Stimulated activated CD4-positive, alpha-beta T cell treated with anti-CD3 and anti-CD28 coated beads, Interleukin-15, amount 100 ng/mL, for 48 hours (primary cell): ENCODE data around the gene CPN1.
"Not testable (repeated sequence)": the region's sequence is repeated elsewhere in the genome, so short reads cannot be mapped to it uniquely, and the experiment has no call there.

Experiments
- DNase-seq, 2 donors: peaks; one replicate each; pipeline ENCODE4 v3.0.0-alpha.2; 2020; ENCODE audit warnings: low read depth in 2 of 2

Gene CPN1

DNA sequence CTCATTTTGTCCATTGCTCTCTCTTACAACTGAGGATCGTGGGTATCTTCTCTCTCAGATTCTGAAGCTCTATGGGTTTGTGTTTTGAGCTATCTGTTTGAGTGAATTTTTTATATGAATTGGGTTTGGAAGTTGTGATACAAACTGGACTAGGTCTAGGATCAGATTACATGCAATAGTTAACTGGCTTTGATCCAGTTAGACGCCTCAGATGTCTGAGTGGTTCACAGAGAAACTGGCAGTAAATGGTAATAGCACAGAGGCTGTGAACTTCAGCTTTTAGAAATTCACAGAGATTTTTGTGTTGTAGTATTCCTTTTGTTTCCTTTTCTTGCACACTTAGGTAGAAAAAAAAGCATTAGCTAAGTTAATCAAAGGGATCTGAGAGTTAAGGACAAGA lies 59.3 kb downstream of the CPN1 start:
- no peak for DNase-seq

DNA sequence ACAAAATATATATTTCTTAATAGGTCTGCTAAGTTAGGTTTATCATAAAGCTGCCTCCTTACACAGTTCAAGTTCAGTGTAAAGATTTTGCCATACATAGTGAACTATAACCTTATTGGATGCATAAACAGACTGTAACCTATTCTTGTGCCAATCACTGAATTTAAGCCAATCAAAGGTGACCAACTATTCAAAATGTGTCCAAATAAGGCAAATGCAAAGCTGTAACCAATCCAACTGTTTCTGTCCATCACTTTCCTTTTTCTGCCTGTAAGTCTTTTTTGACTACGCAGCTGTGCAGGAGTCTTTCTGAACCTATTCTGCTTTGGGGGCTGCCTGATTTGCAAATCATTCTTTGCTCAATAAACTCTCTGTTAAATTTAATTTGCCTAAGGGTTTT lies 60.3 kb downstream of the CPN1 start:
- DNase-seq, result no peak

DNA sequence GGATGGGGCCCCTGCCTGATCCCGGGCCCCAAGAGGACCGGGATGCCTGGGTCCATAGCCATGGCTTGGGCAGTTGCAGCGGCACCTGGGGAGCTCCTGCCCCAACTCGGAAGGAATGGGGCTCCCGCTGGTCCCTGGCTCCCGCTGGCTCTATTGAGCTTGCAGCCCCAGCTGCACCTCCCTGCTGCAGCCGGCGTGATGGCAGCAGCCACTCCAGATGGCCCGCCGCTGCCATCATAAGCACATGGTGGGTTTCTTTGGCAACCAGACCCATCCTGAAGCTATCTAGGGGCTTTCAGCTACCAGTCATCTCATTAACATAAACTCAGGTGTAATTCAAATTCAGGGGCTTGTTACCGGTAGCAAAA lies 60.8 kb downstream of the CPN1 start:
- no peak for DNase-seq

DNA sequence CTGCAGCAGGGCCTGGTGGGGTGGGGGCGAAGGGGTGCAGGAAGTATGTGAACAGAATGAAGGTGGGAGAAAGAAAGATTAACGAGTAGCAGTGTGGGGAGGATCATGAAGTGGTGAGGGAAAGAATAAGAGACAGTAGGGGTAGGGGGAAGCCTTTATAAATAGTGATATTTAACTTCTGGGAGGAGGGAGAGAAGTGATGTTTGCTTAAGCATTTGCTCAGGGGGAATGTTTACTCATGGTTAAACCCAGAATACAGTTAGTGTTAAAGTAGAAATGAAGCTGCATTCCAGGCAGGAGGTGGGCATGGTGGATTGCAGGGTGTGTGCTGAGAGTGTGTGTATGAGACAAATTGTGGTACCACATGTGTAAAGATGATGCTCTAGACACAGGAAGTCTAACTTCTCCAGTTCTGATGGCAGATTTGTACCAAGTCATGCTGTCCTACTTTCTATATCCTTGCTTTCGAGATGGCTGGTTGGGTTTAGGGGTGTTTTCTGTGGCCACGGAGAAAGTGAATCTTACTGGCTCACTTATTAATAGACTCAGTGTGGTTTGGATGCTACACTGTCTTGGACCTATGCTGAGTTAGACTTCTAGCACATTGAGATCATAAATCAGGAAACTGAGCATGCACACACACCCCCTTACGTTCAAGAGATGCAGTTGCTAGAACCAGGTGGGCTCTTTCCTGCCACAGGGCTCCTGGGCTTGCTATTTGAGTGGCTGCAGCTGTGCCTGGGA lies 61.4 kb downstream of the CPN1 start:
- DNase-seq, result no peak

DNA sequence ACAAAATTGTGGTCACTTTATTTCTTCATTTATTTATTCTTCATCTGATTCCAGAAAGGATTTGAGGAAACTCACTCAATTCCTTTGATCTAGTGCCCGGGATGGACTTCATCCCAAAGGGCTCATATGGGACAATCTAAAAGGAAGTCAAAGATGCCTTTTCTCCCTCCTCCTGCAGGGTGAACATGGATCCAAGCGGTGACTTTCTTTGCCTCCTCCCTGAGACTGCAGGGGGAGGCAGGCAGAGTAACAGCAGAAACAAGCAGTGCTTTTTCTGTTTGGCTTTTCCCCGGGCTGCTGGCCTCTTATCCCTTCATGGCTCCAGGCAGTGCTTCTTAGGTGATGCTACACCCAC lies 61.9 kb downstream of the CPN1 start:
- DNase-seq, result no peak

DNA sequence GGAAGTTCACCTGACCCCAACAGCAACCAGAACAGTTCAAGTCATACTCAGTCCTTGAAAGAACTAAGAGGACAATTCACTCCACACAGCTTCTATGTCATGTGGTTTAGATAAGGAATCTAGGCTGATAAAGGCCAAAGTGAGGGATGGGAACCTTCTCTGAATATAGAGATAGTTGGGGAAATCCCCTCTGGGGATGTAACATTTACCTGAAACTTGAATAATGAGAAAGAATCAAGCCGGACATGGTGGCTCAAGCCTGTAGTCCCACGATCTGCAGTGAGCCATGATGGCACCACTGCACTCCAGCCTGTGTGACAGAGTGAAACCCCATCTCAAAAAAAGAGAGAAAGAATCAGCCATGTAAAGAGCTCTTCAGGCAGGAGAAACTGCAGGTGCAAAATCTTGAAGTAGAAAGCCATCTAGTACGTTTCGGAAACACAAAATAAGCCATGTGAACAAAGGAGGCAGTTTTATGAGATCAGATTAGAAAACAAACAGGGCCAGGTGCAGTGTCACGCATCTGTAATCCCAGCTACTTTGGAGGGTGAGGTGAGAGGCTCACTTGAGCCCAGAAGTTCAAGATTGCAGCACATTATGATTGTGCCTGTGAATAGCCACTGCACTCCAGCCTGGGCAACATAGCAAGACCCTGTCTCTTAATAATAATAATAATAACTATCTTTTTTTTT lies 67.5 kb downstream of the CPN1 start:
- DNase-seq, result no peak

DNA sequence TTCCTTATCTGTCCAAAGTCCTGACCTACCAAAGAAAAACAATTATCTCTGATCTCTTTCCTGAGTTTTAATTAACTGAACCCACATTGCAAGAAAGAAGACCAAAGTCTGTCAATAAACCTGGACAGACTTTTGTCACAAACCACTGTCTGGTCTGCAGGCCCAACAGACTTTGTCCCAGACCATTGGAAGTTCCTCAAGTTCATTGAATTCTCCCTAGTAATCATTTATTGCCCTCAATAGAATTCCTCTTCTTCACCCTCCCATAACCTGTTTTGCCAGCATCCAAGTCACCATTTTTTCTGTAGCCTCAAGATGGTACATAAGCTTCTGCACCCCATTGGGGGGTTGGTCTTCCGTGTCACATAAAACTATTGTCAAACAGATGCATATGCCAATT lies 68.0 kb downstream of the CPN1 start:
- DNase-seq, result no peak

DNA sequence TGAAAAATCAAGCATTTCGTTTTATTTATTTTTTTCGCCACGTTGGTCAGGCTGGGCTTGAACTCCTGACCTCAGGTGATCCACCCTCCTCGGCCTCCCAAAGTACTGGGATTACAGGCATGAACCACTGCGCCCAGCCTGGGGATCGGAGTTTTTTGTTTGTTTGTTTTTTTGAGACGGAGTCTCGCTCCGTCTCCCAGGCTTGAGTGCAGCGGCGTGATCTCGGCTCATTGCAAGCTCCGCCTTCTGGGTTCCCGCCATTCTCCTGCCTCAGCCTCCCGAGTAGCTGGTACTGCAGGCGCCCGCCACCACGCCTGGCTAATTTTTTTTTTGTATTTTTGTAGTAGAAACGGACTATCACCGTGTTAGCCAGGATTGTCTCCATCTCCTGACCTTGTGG lies 69.8 kb downstream of the CPN1 start:
- not testable (repeated sequence) for DNase-seq

DNA sequence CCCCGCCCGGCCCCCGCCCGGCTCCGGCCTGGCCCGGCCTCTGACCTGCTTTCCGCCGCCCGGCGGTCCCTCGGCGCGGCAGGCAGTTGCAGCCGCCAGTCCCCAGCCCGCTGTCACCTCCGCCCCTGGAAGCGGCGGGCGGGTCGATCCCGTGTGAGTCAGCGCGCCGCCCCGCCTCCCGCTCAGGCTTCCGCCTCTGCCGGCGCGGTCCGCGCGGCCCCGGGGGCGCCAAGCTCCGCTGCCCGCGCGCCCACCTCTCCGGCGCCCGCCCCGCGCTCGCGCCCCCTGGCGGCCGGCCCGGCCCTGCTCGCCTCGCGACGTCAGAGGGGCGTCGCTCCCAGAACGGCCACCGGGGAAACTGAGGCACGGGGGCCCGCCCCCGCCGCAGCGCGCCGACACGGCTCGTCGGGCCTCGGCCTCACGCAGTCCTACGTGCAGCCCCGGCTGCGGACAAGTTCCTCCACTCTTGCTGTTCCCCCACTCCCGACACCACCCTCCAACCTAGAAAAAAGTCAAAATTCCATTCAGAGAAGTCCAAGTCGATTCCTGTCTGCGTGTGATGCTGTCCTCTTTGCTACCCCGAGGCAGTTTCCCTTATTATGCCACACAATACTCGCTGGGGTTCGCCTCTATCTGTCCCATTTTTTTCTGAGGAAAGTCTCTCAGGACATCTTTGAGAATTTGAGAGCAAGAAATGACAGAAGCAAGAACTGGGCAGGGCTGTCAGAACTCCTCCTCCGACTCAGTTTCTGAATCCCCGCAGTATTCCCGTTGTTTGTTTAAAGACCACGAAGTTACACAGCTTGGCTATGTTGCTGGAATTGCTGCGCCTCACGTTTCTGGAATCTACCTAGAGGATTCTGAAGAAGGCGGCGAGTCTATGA lies 71.6 kb downstream of the CPN1 start, which contains the start of gene DNMBP:
Gene DNMBP, minus strand, starts transcription at position 155 of the 884 bp plus-strand sequence. CDS start 37,823 bp downstream, outside the sequence.
- peak; percentile 49 to 75 for DNase-seq

DNA sequence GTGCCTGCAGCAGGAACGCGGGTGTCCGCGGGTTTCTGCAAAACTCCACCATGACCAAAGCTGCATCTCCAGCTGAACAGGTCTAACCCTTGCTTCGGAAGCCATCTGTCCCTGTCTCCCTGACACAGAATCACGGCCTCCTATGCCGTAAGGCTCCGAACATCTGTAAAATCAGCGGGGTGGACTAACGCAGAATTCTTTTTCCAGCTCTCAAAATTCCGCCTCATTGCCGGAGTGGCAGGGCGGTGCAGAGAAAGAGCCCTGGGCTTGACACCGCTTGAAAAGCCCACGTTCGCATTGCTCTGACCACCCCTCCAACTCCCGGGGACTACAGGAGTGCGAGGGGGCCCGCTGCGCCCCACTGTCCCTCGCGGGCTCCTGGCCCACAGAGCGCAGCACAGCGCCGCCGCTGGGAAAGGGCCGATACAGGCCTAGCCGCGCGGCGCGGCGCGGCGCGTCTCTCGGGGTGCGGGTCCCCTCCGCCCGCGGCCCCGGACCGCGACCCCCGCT lies 72.3 kb downstream of the CPN1 start:
- no peak for DNase-seq

DNA sequence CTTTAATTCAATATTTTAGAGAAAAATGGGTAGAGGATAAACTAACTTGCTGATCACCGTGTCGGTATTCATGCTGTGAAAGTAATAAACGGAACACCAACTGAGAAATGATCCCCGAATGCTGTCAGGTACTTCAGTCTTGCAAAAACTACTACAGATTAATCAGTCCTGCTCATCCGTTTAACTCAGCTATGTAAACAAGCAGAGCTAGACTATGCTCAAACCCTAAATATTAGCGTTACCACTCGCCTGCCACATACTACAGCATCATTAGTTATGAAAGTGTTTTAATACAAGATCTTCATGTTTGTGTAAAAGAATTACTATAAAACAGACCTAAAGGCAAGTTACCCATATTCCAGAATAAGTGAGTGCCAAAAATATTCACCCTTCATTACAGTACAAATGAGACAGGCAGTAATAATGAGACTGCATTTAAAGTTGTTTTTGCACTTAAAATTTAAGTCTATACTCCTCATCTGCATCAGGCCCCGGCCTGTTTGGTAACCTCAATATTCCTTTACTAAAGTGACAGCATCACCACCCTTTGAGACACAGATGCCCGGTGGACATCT lies 72.9 kb downstream of the CPN1 start:
- no peak for DNase-seq

DNA sequence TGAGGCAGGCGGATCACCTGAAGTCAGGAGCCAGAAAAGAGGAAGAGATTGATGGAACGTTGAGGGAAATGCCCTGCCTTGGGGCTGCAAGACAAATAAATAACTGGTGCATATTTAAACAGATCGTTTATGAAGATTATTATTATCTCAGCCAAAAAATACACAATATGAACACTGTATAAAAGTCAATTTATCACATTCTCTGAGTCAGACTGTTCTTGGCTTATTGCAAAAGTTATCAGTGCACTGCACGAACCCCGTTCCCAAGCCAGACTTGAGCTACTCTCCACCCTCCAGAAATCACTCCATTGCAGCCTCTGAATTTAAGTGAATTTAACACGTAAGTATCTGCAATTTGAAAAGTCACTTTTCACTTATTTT lies 73.5 kb downstream of the CPN1 start:
- no peak for DNase-seq

DNA sequence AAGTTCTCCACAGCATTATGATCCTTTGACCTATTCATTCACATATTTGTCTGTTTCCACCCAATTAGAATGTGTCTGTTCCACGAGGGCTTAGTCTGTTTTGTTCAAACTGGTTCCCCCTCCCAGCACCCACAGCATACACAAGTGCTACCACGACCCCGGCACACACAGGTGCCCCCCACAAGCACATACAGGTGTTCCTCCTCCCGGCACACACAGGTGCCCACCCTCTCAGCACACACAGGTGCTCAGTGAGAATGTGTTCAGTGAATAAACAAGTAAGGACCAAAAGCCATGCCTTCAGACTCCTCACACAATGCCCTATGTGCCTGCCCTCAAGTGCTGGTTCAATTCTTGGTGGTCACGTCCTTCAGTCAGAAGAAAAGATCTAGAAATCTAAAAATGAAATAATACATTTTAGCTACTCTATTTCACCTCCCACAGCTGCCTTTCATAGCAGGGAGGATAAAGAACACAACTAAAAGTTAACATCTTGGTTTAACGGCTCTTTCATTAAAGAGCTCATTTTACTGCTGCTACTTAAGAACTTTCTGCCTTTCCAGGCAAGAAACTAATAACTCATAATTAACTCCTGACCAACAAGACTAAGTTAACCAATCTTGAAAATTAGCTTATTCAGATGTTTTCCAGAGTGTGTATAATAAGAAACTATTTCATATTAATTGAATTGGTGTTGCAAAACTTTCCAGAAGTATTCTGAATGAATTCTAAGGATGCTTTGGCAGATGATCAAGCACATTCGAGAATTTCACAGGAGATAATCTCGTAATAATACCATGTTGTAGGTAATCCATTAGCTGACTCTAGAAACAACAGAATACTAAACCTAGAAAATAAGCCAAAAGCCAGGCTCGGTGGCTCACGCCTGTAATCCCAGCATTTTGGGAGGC lies 74.2 kb downstream of the CPN1 start:
- DNase-seq, result no peak

DNA sequence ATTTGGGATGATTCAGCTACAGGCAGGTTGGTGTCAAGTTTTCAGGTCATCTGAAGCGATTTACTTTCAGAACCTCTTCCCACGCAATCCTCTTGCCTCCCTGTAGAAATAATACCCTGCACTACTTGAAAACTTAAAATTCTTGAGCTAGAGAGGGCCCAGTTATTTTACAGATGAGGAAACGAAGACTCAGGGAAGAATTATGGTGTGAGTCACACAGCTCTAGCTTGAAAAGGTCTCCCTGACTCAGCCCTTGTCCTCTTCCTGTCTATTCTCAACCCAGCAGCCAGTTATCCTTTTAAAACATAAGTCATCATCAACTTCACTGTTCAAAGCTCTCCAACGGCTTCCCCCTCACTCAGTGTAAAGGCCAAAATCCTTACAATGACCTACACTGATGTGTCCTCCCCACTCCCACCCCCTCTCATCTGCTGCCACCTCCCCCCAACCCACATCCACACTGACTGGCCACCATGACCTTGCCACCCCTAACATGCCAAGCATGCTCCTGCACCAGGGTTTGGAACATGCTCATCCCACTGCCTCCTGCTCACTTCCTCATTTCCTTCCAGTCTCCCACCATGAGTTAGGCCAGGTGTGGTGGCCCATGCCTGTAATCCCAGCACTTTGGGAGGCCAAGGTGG lies 75.3 kb downstream of the CPN1 start:
- DNase-seq, result peak in 1 of 2 donors; percentile 1

DNA sequence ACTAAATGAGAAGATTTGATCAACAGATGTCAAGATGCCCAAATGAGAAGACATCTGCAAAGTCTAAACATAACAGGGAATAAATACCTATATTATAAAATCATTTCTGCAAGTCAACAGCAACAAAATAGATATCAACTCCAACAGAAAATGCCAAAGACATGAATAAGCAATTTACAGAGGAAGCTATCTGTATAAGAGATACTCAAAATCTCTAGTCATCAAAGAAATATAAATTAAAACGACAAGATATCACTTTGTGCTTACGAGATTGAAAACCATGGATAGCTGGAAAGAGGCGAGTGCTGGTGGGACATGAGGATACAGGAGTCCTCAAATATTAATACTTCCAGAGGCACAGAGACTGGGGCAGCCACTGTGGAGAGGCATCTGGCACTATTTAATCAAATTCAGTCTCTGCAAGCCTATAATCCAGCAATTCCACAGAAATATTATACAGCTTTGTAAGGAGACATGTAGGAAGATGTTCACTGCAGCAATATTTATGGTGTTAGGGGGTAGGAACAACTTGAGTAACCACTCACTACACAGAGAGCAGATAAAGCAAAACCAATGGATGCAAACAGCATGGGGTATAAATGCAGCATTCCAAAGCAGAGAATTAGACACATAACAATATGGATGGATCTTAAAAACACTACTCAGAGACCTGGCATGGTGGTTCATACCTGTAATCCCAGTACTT lies 76.7 kb downstream of the CPN1 start:
- DNase-seq, result no peak

DNA sequence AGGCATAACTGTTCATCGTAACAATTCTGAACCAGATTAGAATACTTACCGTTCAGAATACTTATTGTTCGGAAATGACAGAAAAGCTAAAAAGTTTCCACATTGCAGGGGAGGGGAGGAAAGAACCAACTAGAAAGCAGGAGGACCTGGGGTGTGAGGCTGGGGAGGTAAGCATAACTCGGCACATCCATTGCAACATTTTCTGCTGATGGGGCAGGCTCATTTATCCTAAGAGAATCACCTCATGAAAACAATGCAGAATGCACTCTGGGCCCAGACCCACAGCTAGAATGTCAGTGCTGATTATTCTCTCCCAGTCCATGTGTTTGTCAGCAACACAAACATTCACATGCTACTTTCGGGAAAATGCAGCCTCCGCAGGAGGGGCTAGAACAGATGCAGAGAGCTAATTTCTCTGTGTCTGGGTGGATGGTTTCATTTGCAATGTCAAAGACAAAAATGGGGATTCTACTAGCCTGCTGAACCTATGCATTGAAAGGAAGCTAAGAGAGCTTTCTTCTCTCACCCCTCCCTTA lies 81.5 kb downstream of the CPN1 start:
- no peak for DNase-seq

DNA sequence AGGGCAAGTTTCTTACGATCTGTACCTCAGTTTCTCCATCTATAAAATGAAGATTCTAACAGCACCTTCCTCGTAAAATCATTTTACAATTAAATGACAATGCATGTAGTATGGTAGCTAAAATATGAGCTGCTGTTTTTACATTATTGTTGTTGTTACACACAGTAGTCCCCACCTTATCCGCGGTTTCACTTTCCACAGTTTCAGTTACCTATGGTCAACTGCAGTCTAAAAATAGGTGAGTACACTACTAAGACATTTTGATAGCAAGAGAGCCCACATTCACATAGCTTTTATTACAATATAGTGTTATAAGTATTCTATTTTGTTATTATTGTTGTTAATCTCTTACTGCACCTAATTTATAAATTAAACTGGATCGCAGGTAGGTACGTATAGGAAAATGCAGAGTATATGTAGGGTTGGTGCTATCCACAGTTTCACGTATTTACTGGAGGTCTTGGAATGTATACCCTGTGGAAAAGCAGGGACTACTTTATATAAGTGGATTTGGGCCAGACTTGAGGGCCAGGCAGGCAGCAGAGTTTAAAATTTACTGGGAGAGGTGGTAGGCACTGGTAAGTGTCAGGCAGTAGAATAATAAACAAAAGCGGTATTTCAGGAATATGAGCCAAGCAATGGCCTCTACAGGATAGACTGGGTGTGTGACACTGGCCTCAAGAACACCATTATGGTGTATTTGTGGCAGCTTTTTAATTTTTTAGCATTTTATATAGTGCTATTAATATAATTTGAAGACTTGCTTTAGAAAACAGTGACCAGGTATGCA lies 82.2 kb downstream of the CPN1 start:
- no peak for DNase-seq

DNA sequence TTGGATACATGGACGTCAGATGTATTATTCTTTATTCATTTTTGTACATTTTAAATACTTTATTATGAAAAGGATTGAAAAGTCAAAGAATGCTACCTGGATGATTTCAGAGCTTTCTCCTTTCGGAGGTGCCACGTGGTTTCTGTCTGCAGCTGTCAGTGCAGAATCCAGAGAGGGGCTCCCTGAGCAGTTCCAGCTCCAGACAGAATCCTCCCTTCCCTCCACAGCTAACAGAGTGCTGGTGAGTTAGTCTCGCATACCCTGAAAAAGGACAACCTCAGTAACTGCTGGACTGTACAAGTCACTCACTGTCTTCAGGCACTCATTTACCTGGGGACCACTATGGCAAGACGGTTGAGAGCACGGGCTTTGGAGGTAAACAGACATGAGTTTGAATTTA lies 82.8 kb downstream of the CPN1 start:
- DNase-seq, result no peak
